GM12878 (cell line): ENCODE measurements around the gene SLC22A3. TPM values are rescaled to one million over a fixed set of nuclear protein-coding genes. Genes with fewer than 3 reads are reported as not detected.

Source experiments
- ATAC-seq: fragments of 200-7000 bp; cut with Tn5 transposase; 3 replicates; pipeline ENCODE4 v1.9.1; 2020; ENCODE audit warnings: mild to moderate bottlenecking, moderate library complexity
- BruUV-seq: library from RNA; stranded (reverse); fragments of 400-500 nt; replicated peaks from 2 replicates; lab custom pipeline; 2021; lab: Mats Ljungman, UMichigan
- CTCF ChIA-PET: fragments of 300-600 bp; sonication (Branson Sonifier 250); formaldehyde crosslinking; extraction: SDS; loops from one replicate; lab custom pipeline; 2021; ENCODE audit warnings: inconsistent platforms; lab: Yijun Ruan, JAX
- POLR2A ChIA-PET: fragments of 350-600 bp; formaldehyde crosslinking; extraction: SDS; loops from one replicate; lab custom pipeline; 2021; ENCODE audit warnings: inconsistent platforms; lab: Charles Lee
- RAD21 ChIA-PET: fragments of 300-600 bp; sonication (Branson Sonifier 250); formaldehyde crosslinking; loops from one replicate; lab custom pipeline; 2023; ENCODE audit warnings: antibody characterized with exemption; ENCODE audit not compliant: unreplicated experiment; lab: Charles Lee
- SMC1A ChIA-PET: fragments of 300-600 bp; sonication (Branson Sonifier 250); formaldehyde crosslinking; loops from one replicate; lab custom pipeline; 2023; ENCODE audit not compliant: unreplicated experiment, uncharacterized antibody; lab: Charles Lee
- DNase-seq: peaks from one replicate; pipeline ENCODE4 v3.0.0-alpha.2; 2011; ENCODE audit warnings: low read depth, low spot score
- FAIRE-seq: peaks from 3 replicates; lab custom pipeline; 2011; peaks lifted over from hg19 to GRCh38; lab: Jason Lieb, UNC
- H2AFZ ChIP-seq: 2 replicates; pipeline ENCODE4 v1.6.0; 2011; ENCODE audit warnings: low read depth, low read length, control low read depth; ENCODE audit not compliant: control insufficient read depth
- H3K27ac ChIP-seq: 2 replicates; pipeline ENCODE4 v1.5.1; 2011; ENCODE audit warnings: control low read depth; ENCODE audit not compliant: control insufficient read depth, insufficient read depth
- H3K27me3 ChIP-seq, 2 experiments: replicated peaks in 1 of 2; 2 replicates each; pipeline versions ENCODE4 v1.6.0 to v1.6.1; 2011; ENCODE audit warnings: low read length in 1 of 2; ENCODE audit not compliant: control insufficient read depth in 2 of 2, insufficient read depth in 2 of 2
- H3K36me3 ChIP-seq, 2 experiments: 2 replicates each; pipeline ENCODE4 v1.5.1; 2011; ENCODE audit warnings: low read length in 1 of 2; ENCODE audit not compliant: control insufficient read depth in 2 of 2, insufficient read depth in 2 of 2
- H3K4me1 ChIP-seq: 2 replicates; pipeline ENCODE4 v1.6.1; 2011; ENCODE audit warnings: mild to moderate bottlenecking, low read length, moderate library complexity, mixed read lengths; ENCODE audit not compliant: control insufficient read depth, insufficient read depth
- H3K4me2 ChIP-seq: 2 replicates; pipeline ENCODE4 v1.6.0; 2011; ENCODE audit warnings: control low read depth; ENCODE audit not compliant: control insufficient read depth, insufficient read depth
- H3K4me3 ChIP-seq: fragments of 200-600 bp; sonication (generic); 2 replicates; pipeline ENCODE4 v1.5.1; 2016
- H3K79me2 ChIP-seq: 2 replicates; pipeline ENCODE4 v1.6.0; 2011; ENCODE audit warnings: low read length; ENCODE audit not compliant: control insufficient read depth, insufficient read depth
- H3K9ac ChIP-seq: 2 replicates; pipeline ENCODE4 v1.8.0; 2011; ENCODE audit warnings: low read length, control low read depth, mixed read lengths; ENCODE audit not compliant: control insufficient read depth, insufficient read depth
- H3K9me3 ChIP-seq: replicated peaks from 3 replicates; pipeline ENCODE4 v1.5.1; 2011; ENCODE audit warnings: mild to moderate bottlenecking, low read length; ENCODE audit not compliant: control insufficient read depth, insufficient read depth
- H4K20me1 ChIP-seq: 2 replicates; pipeline ENCODE4 v1.6.0; 2011; ENCODE audit not compliant: control insufficient read depth, insufficient read depth
- ASH2L ChIP-seq: fragments of 300-600, 200-600 bp; sonication (generic); IDR thresholded peaks from 2 replicates; pipeline ENCODE4 v1.6.1; 2017; ENCODE audit warnings: low read depth, mild to moderate bottlenecking, borderline replicate concordance
- WGBS: methylation state at CpG from one replicate; pipeline ENCODE4 v1.1.6; 2016; ENCODE audit warnings: low lambda C conversion rate; ENCODE audit not compliant: insufficient replicate concordance, insufficient coverage; ENCODE audit errors: missing lambda C conversion rate; 5-methylcytosine and 5-hydroxymethylcytosine counted together
- in situ Hi-C: fragments of 300-500 bp; cut with MboI; formaldehyde crosslinking; loops from 9 replicates; pipeline ENCODE4 v1.14.3; 2018; ENCODE audit warnings: mixed read lengths
- intact Hi-C: fragments of 100-400 bp; cut with micrococcal nuclease; formaldehyde crosslinking; loops from one replicate; pipeline ENCODE4 v1.14.2; 2022; ENCODE audit not compliant: unreplicated experiment
- polyA plus RNA-seq, 11 experiments: library from polyadenylated mRNA; depleted of rRNA in 4 of 11; unstranded in 6 of 11; stranded (reverse) in 5 of 11; fragments of >200 nt; fragmentation: Nextera tagmentation in 4 of 11; fragmentation: Illumina TruSeq in 1 of 11; extraction: Ambion mirVana in 4 of 11; extraction: Trizol in 1 of 11; gene quantifications; 1 replicate in 1 of 11; 2 replicates in 10 of 11; pipeline versions ENCODE4 v1.2.1 to v1.2.3, GENCODE V29; 2011 to 2016; ENCODE audit warnings: inconsistent platforms in 2 of 11, missing spikeins in 2 of 11, low read depth in 1 of 11
- total RNA-seq, 4 experiments: library from RNA; depleted of rRNA in 3 of 4; stranded (reverse); fragments of >200 nt in 3 of 4; fragmentation: Illumina TruSeq in 1 of 4; extraction: Trizol in 1 of 4; gene quantifications; 2 replicates each; pipeline versions ENCODE4 v1.2.1 to v1.2.3, GENCODE V29; 2013 to 2021
- TF ChIP-seq, protein P1 (sequence below): fragments of 450-650 bp; IDR thresholded peaks from 2 replicates; pipeline ENCODE4 v1.6.1; 2016; ENCODE audit warnings: mild to moderate bottlenecking
- TF ChIP-seq, protein P2 (sequence below): IDR thresholded peaks from 2 replicates; pipeline ENCODE4 v1.6.1; 2011; ENCODE audit warnings: borderline replicate concordance, low read depth, mild to moderate bottlenecking, moderate library complexity, mixed read lengths, low read length; ENCODE audit not compliant: insufficient read depth; ENCODE audit errors: extremely low read length

The SLC22A3 gene
- total and polyA plus RNA-seq, 10 of the 15 experiments (the other 5 are each of a cell fraction or from before 2014, with no cell fraction given) = 0.07 to 0.15 TPM; not detected in 8

- Histone ChIP-seq H3K4me1 (no peaks in the 10 kb centered on the region), H3K27me3 (peaks cover 0 to 4% of the 10 kb centered on the region in 2 experiments; a peak in 1 of 4 replicates), H3K4me3 (no peak overlapping the region), H3K27ac (no peak overlapping the region)
- WGBS = 44% methylated on average over 8 of the region's 8 CpGs
- TF ChIP-seq, protein P1, sequence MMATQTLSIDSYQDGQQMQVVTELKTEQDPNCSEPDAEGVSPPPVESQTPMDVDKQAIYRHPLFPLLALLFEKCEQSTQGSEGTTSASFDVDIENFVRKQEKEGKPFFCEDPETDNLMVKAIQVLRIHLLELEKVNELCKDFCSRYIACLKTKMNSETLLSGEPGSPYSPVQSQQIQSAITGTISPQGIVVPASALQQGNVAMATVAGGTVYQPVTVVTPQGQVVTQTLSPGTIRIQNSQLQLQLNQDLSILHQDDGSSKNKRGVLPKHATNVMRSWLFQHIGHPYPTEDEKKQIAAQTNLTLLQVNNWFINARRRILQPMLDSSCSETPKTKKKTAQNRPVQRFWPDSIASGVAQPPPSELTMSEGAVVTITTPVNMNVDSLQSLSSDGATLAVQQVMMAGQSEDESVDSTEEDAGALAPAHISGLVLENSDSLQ = no peak
- TF ChIP-seq, all 136 proteins: peak for 0
- in situ Hi-C loops = no loop called here
- POLR2A ChIA-PET = interaction anchor here (0.6 kb wide), 1 partner anchor 737 kb away, joined by 5 read pairs; no protein-coding TSS in a partner anchor
- Histone ChIP-seq H3K79me2 (no peaks in the 10 kb centered on the region), H3K9ac (no peak overlapping the region), H4K20me1 (no peaks in the 10 kb centered on the region; the same call in 1 of the 2 replicates), H3K36me3 (no peaks in the 10 kb centered on the region), H2AFZ (no peak overlapping the region), H3K4me2 (no peak overlapping the region), H3K9me3 (no peaks in the 10 kb centered on the region; the same call in 2 of the 3 replicates)
- no TSS peak for BruUV-seq
- DNase-seq (no peak), FAIRE-seq (no peak), ATAC-seq (no peak)
- SMC1A ChIA-PET = no interaction called here
- intact Hi-C loops = no loop called here
- CTCF ChIA-PET = no interaction called here
- RAD21 ChIA-PET = interaction anchor here (0.6 to 0.7 kb wide), 2 partner anchors 278 to 333 kb away, joined by 3 read pairs; no protein-coding TSS in a partner anchor
Measured at GRCh38 chr6:160431226-160431625, 83.0 kb downstream of the SLC22A3 start.

- TF ChIP-seq, protein P2, sequence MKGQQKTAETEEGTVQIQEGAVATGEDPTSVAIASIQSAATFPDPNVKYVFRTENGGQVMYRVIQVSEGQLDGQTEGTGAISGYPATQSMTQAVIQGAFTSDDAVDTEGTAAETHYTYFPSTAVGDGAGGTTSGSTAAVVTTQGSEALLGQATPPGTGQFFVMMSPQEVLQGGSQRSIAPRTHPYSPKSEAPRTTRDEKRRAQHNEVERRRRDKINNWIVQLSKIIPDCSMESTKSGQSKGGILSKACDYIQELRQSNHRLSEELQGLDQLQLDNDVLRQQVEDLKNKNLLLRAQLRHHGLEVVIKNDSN = peak; percentile 9
- TF ChIP-seq ASH2L = no peak
- TF ChIP-seq, all 136 proteins: peak for 1
- RAD21 ChIA-PET = no interaction called here
- no TSS peak for BruUV-seq
- Histone ChIP-seq H3K4me1 (no peaks in the 10 kb centered on the region), H2AFZ (no peak overlapping the region), H4K20me1 (no peaks in the 10 kb centered on the region; the same call in 1 of the 2 replicates), H3K27me3 (peaks cover 0 to 4% of the 10 kb centered on the region in 2 experiments; a peak in 1 of 4 replicates), H3K4me2 (no peak overlapping the region), H3K79me2 (no peaks in the 10 kb centered on the region), H3K4me3 (no peak overlapping the region), H3K9ac (no peak overlapping the region), H3K9me3 (no peaks in the 10 kb centered on the region; the same call in 2 of the 3 replicates), H3K36me3 (no peaks in the 10 kb centered on the region), H3K27ac (no peak overlapping the region)
- DNase-seq (no peak), ATAC-seq (no peak), FAIRE-seq (no peak)
- intact Hi-C loops = no loop called here
- POLR2A ChIA-PET = interaction anchor here (0.7 kb wide), 1 partner anchor 356 kb away, joined by 3 read pairs; no protein-coding TSS in a partner anchor
- WGBS = 53% methylated on average over 8 of the region's 8 CpGs
- in situ Hi-C loops = no loop called here
- SMC1A ChIA-PET = interaction anchor here (0.7 to 1.3 kb wide), 2 partner anchors 24 to 78 kb away, joined by 3 to 4 read pairs; no protein-coding TSS in a partner anchor
- CTCF ChIA-PET = no interaction called here
Measured at GRCh38 chr6:160431791-160432404, 83.7 kb downstream of the SLC22A3 start.
